ENCODE data around the gene CYLD. TPM values are rescaled to one million over a fixed set of nuclear protein-coding genes. Genes with fewer than 3 reads are reported as not detected.

Gene CYLD
- total RNA-seq, 1 experiment from 2014 or later: 11.9 TPM

GRCh38 chr16:50761267-50761666 is 19.4 kb downstream of the CYLD start:
- no peaks in the 10 kb centered on the region for H3K36me3 ChIP-seq (ENCODE audit: control insufficient read depth in 1 of 2, insufficient read depth in 2 of 2, low read length in 2 of 2)
- POLR2A ChIA-PET: no interaction called here
- intact Hi-C loops (cut with micrococcal nuclease): no loop called here

More at GRCh38 chr16:50761267-50761666, 19.4 kb downstream of the CYLD start:
- H3K79me2 ChIP-seq (ENCODE audit: insufficient read depth, low read length): no peaks in the 10 kb centered on the region
- H3K27ac ChIP-seq (ENCODE audit: low read depth, low read length): no peak overlapping the region
- TF ChIP-seq ELF1 (IDR thresholded peaks at IDR 0.05; ENCODE audit: borderline replicate concordance, low read depth) (no peak), CEBPB (IDR thresholded peaks at IDR 0.05; ENCODE audit: low read depth) (no peak), ZFX (IDR thresholded peaks at IDR 0.05) (no peak), ZBTB33 (IDR thresholded peaks at IDR 0.05; ENCODE audit: extremely low read depth, insufficient replicate concordance, low read length) (no peak), MAX (IDR thresholded peaks at IDR 0.05) (no peak), SRF (IDR thresholded peaks at IDR 0.05; ENCODE audit: low read depth) (no peak), YY1 (IDR thresholded peaks at IDR 0.05; ENCODE audit: extremely low read depth, insufficient replicate concordance, low read depth, low read length) (no peak), EZH2phosphoT487 (IDR thresholded peaks at IDR 0.05; ENCODE audit: borderline replicate concordance) (no peak), SP1 (IDR thresholded peaks at IDR 0.05; ENCODE audit: low read depth) (no peak), ATF3 (IDR thresholded peaks at IDR 0.05) (no peak), FOSL1 (IDR thresholded peaks at IDR 0.05; ENCODE audit: low read depth) (no peak), TCF7L2 (IDR thresholded peaks at IDR 0.05; ENCODE audit: borderline replicate concordance, extremely low read depth, insufficient read depth, insufficient read length) (no peak), CTCF (IDR thresholded peaks at IDR 0.05 in 2 of 3, conservative IDR thresholded peaks at IDR 0.05 in 1 of 3; ENCODE audit: borderline replicate concordance in 1 of 3, insufficient read depth in 1 of 3, low read depth in 2 of 3, low read length in 2 of 3) (no peak), POLR2AphosphoS5 (IDR thresholded peaks at IDR 0.05; ENCODE audit: low read depth, low read length) (no peak), EGR1 (IDR thresholded peaks at IDR 0.05; ENCODE audit: low read depth) (no peak), ZNF274 (IDR thresholded peaks at IDR 0.05; ENCODE audit: low read depth, low read length) (no peak)
- H3K4me1 ChIP-seq (ENCODE audit: control insufficient read depth in 1 of 2, insufficient read depth in 2 of 2, low read length in 2 of 2): no peaks in the 10 kb centered on the region
- no peaks in the 10 kb centered on the region for H3K9me2 ChIP-seq (ENCODE audit: insufficient read depth)
- RAD21 ChIA-PET (ENCODE audit: low non-redundant PET in 1 of 2, low total read pairs in 2 of 2, uncharacterized antibody in 2 of 2, unreplicated experiment in 2 of 2): no interaction called here
- H3K4me3 ChIP-seq (replicated peaks in 1 of 2; ENCODE audit: low read depth in 1 of 2, low read length in 2 of 2): no peak overlapping the region
- H3K27me3 ChIP-seq (ENCODE audit: insufficient read depth, low read length): no peaks in the 10 kb centered on the region
- CTCF ChIA-PET: no interaction called here
- H4K20me1 ChIP-seq (ENCODE audit: insufficient read depth): no peaks in the 10 kb centered on the region
- ATAC-seq (no peak), DNase-seq (ENCODE audit: low read depth, low spot score) (no peak)
- H2AFZ ChIP-seq (ENCODE audit: low read depth, low read length, poor library complexity, severe bottlenecking): no peak overlapping the region
- no peak overlapping the region for H3K9ac ChIP-seq (ENCODE audit: low read length)
- BruUV-seq (replicated peaks): no TSS peak
- H3K9me3 ChIP-seq (ENCODE audit: control insufficient read depth in 1 of 2, insufficient read depth in 1 of 2, low read depth in 1 of 2, low read length in 2 of 2): peaks cover 0 to 3% of the 10 kb centered on the region in 2 experiments; a peak in 1 of 4 replicates
- H3K4me2 ChIP-seq (ENCODE audit: low read length): no peak overlapping the region
